Smooth muscle cell (in vitro differentiated cells): ENCODE measurements around the gene MAMDC4. TPM values are rescaled to one million over a fixed set of nuclear protein-coding genes. Genes with fewer than 3 reads are reported as not detected.

ENCODE experiments used
- DNase-seq: peaks from one replicate; lab custom pipeline; 2025; ENCODE audit not compliant: unreplicated experiment; lab: John Stamatoyannopoulos, UW
- H2AFZ ChIP-seq: fragments of 200-600 bp; sonication (generic); 2 replicates; pipeline ENCODE4 v1.6.0; 2016; ENCODE audit warnings: antibody characterized with exemption, low read depth, mild to moderate bottlenecking
- H3F3A ChIP-seq: fragments of 200-600 bp; sonication (generic); 2 replicates; pipeline ENCODE4 v1.6.0; 2017; ENCODE audit warnings: antibody characterized with exemption, low read depth
- H3K27ac ChIP-seq: fragments of 200-600 bp; sonication (generic); 2 replicates; pipeline ENCODE4 v1.5.1; 2016; ENCODE audit warnings: low read depth, mild to moderate bottlenecking
- H3K27me3 ChIP-seq: fragments of 200-600 bp; sonication (generic); 2 replicates; pipeline ENCODE4 v1.6.1; 2016; ENCODE audit warnings: low read depth, mild to moderate bottlenecking
- H3K36me3 ChIP-seq: fragments of 200-600 bp; sonication (generic); 2 replicates; pipeline ENCODE4 v1.5.1; 2016; ENCODE audit warnings: low read depth
- H3K4me1 ChIP-seq: fragments of 200-600 bp; sonication (generic); 2 replicates; pipeline ENCODE4 v1.5.1; 2016; ENCODE audit warnings: low read depth
- H3K4me2 ChIP-seq: fragments of 200-600 bp; sonication (generic); 2 replicates; pipeline ENCODE4 v1.6.0; 2016; ENCODE audit warnings: mild to moderate bottlenecking
- H3K4me3 ChIP-seq: fragments of 200-600 bp; sonication (generic); 2 replicates; pipeline ENCODE4 v1.5.1; 2016; ENCODE audit warnings: mild to moderate bottlenecking
- H3K79me2 ChIP-seq: fragments of 200-600 bp; sonication (generic); 2 replicates; pipeline ENCODE4 v1.6.0; 2016; ENCODE audit warnings: low read depth, mild to moderate bottlenecking
- H3K9ac ChIP-seq: fragments of 200-600 bp; sonication (generic); 2 replicates; pipeline ENCODE4 v1.6.0; 2016; ENCODE audit warnings: low read depth
- H3K9me3 ChIP-seq: fragments of 200-600 bp; sonication (generic); replicated peaks from 2 replicates; pipeline ENCODE4 v1.5.1; 2016; ENCODE audit warnings: low read depth
- H4K20me1 ChIP-seq: fragments of 200-600 bp; sonication (generic); 2 replicates; pipeline ENCODE4 v1.6.0; 2016; ENCODE audit warnings: low read depth
- CTCF ChIP-seq: fragments of 200-600 bp; sonication (generic); IDR thresholded peaks from 2 replicates; pipeline ENCODE4 v1.5.1; 2017; ENCODE audit warnings: borderline replicate concordance, mild to moderate bottlenecking, antibody characterized with exemption; ENCODE audit not compliant: insufficient read depth, poor library complexity, severe bottlenecking
- WGBS: methylation state at CpG from one replicate; pipeline ENCODE4 v1.1.7; 2016; ENCODE audit warnings: low lambda C conversion rate; 5-methylcytosine and 5-hydroxymethylcytosine counted together
- polyA plus RNA-seq: library from polyadenylated mRNA; unstranded; fragments of >200 nt; fragmentation: Nextera tagmentation; extraction: Ambion mirVana; gene quantifications from 2 replicates; pipeline ENCODE4 v1.2.1, GENCODE V29; 2016
- total RNA-seq: library from RNA; depleted of rRNA; stranded (reverse); fragments of >200 nt; gene quantifications from 2 replicates; pipeline ENCODE4 v1.2.3, GENCODE V29; 2014

The MAMDC4 gene
- total and polyA plus RNA-seq, 2 experiments from 2014 or later: 3.8 to 7.5 TPM

- peaks cover 8% of the 10 kb centered on the region for H3K4me1 ChIP-seq
- peak within 1 kb of the TSS; percentile 99 for H3K4me3 ChIP-seq
- peak within 1 kb of the TSS; percentile 100 for H3K4me2 ChIP-seq
- no peaks in the 10 kb centered on the region for H3K36me3 ChIP-seq
- DNase-seq: peak; percentile 90
- peaks cover 37% of the 10 kb centered on the region for H3K79me2 ChIP-seq
- peak within 1 kb of the TSS; percentile 81 for H3K27ac ChIP-seq
- no peak for TF ChIP-seq CTCF
- H3K9me3 ChIP-seq: no peaks in the 10 kb centered on the region
- peaks cover 20% of the 10 kb centered on the region for H4K20me1 ChIP-seq
- peak within 1 kb of the TSS; percentile 96 for H2AFZ ChIP-seq
- under 1% methylated on average over 70 of the region's 88 CpGs for WGBS
- H3K9ac ChIP-seq: peak within 1 kb of the TSS; percentile 95
- H3K27me3 ChIP-seq: no peaks in the 10 kb centered on the region
- no peaks in the 10 kb centered on the region for H3F3A ChIP-seq
Observed at GRCh38 chr9:136885950-136886578, 33.9 kb downstream of the MAMDC4 start, which contains the start of gene TRAF2. Gene TRAF2 (plus strand): TSS chr9:136886516. CDS start chr9:136898741, 12,225 bp downstream.

- H3K27me3 ChIP-seq: no peaks in the 10 kb centered on the region
- TF ChIP-seq CTCF: no peak
- peaks cover 46% of the 10 kb centered on the region for H3K79me2 ChIP-seq
- no peaks in the 10 kb centered on the region for H3K36me3 ChIP-seq
- H3K9me3 ChIP-seq: no peaks in the 10 kb centered on the region
- H3K9ac ChIP-seq: peak overlapping the region; percentile 95
- H3K4me3 ChIP-seq: peak overlapping the region; percentile 99
- H3K4me2 ChIP-seq: peak overlapping the region; percentile 100
- 17% methylated on average over 12 of the region's 76 CpGs for WGBS
- H3K4me1 ChIP-seq: peaks cover 8% of the 10 kb centered on the region
- DNase-seq: peak; percentile 90
- no peaks in the 10 kb centered on the region for H3F3A ChIP-seq
- peak overlapping the region; percentile 93 for H2AFZ ChIP-seq
- peak overlapping the region; percentile 81 for H3K27ac ChIP-seq
- H4K20me1 ChIP-seq: peaks cover 26% of the 10 kb centered on the region
Observed at GRCh38 chr9:136886610-136887597, 34.8 kb downstream of the MAMDC4 start.

- H3K9ac ChIP-seq: no peak overlapping the region
- WGBS: 91% methylated on average over 8 of the region's 8 CpGs
- H3F3A ChIP-seq: no peaks in the 10 kb centered on the region
- H2AFZ ChIP-seq: no peak overlapping the region
- H3K4me2 ChIP-seq: no peak overlapping the region
- H3K27ac ChIP-seq: no peak overlapping the region
- no peak for DNase-seq
- H3K9me3 ChIP-seq: no peaks in the 10 kb centered on the region
- peaks cover 60% of the 10 kb centered on the region for H3K79me2 ChIP-seq
- H3K36me3 ChIP-seq: no peaks in the 10 kb centered on the region
- H4K20me1 ChIP-seq: peaks cover 37% of the 10 kb centered on the region
- peaks cover 8% of the 10 kb centered on the region for H3K4me1 ChIP-seq
- no peaks in the 10 kb centered on the region for H3K27me3 ChIP-seq
- H3K4me3 ChIP-seq: no peak overlapping the region
- no peak for TF ChIP-seq CTCF
Observed at GRCh38 chr9:136888454-136888853, 36.3 kb downstream of the MAMDC4 start.
